Adipose tissue (tissue), 3 donors: ENCODE results near the gene SIDT1. TPM values are rescaled to one million over a fixed set of nuclear protein-coding genes. Genes with fewer than 3 reads are reported as not detected.

ENCODE experiments used
- H3K27ac ChIP-seq: one replicate; pipeline ENCODE4 v1.5.1; 2013; ENCODE audit warnings: low read depth, low read length
- WGBS, 3 donors: extraction: QIAGEN DNeasy Blood & Tissue Kit; methylation state at CpG; one replicate each; pipeline ENCODE4 v1.1.7; 2013; 5-methylcytosine and 5-hydroxymethylcytosine counted together
- polyA plus RNA-seq, 3 donors: library from polyadenylated mRNA; stranded (reverse); fragments of 200-250 nt; gene quantifications; one replicate each; pipeline ENCODE4 v1.2.3, GENCODE V29; 2013
- donor health status: healthy with polysubstance abuse.
- donor health status: Bipolar disorder and iron deficiency.
- donor health status: healthy.

Gene SIDT1
- polyA plus RNA-seq: 1 to 10 TPM in 1 of 3 donors, under 1 TPM in 2; 0.75 to 1.1 (median 0.88) TPM

GRCh38 chr3:113531826-113532697 lies at the start of gene SIDT1:
TSS of gene SIDT1 (plus strand) at chr3:113532555. CDS start at chr3:113533022, 467 bp downstream.
- WGBS, 3 donors: 2 to 5% (median 5%) methylated on average over 18 of the region's 18 CpGs
- H3K27ac ChIP-seq: no peak within 1 kb of the TSS

DNA sequence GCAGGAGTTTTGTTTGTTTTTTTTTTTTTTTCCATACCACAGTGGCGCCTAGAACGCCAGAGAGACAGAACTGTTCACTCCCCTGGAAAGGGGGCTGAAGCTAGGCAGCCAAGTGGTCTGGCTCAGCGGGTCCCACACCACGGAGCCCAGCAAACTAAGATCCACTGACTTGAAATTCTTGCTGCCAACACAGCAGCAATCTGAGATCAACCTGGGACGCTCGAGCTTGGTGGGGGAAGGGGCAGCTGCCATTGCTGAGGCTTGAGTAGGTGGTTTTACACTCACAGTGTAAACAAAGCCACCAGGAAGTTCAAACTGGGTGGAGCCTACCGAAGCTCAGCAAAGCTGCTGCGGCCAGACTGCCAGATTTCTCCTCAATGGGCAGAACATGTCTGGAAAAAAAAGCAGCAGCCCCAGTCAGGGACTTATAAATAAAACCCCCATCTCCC lies 47.2 kb upstream of the SIDT1 start:
- WGBS, 3 donors: 85 to 95% (median 90%) methylated on average over 8 of the region's 8 CpGs
- H3K27ac ChIP-seq: no peak overlapping the region

GRCh38 chr3:113495035-113495434 lies 37.3 kb upstream of the SIDT1 start:
- WGBS, 3 donors: 53 to 63% (median 62%) methylated on average over 2 of the region's 2 CpGs
- H3K27ac ChIP-seq: no peak overlapping the region

GRCh38 chr3:113496924-113497323 lies 35.4 kb upstream of the SIDT1 start:
- H3K27ac ChIP-seq: no peak overlapping the region

DNA sequence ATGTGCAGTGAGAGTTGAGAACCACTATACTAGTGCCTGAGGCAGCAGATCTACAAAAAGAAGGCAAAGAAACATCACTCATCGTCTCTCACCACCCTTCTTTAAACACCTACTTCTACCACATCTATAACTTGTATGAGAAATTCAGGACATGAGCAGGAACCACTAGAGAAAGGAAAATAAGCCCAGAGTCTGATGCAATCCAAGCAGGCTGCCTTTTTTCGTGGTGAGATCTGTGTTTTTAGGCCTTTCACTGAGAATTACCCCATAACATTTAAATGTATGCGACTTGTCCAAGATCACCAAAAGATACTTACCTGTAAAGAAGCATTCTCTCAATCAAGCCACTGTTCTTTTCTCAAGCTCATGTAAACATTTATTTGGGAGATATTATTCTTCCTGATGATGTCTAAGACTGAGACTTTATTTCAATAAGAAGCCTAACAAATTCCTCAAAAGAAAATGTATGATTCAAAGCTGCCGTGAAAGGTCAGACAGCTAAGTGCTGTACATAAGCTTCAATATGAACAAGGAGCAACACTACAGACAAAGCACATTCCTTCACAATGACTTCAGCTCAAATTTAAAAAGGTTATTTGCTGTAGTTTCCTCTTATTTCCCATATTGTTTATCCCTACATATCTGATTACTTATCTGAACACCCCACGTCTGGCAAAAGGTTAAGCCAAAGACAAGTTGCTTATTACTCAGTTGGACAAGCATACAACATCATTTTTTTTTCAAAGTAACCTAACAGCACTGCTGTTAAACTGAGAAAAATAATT lies 33.9 kb upstream of the SIDT1 start:
- H3K27ac ChIP-seq: no peak overlapping the region
- WGBS, 3 donors: 76 to 87% (median 85%) methylated on average over 5 of the region's 5 CpGs

GRCh38 chr3:113499081-113499480 lies 33.3 kb upstream of the SIDT1 start:
- no peak overlapping the region for H3K27ac ChIP-seq
- WGBS, 3 donors: 36 to 72% (median 65%) methylated on average over 1 of the region's 1 CpG

GRCh38 chr3:113501597-113501996 lies 30.8 kb upstream of the SIDT1 start:
- H3K27ac ChIP-seq: no peak overlapping the region
- WGBS, 3 donors: 74 to 95% (median 84%) methylated on average over 2 of the region's 2 CpGs

DNA sequence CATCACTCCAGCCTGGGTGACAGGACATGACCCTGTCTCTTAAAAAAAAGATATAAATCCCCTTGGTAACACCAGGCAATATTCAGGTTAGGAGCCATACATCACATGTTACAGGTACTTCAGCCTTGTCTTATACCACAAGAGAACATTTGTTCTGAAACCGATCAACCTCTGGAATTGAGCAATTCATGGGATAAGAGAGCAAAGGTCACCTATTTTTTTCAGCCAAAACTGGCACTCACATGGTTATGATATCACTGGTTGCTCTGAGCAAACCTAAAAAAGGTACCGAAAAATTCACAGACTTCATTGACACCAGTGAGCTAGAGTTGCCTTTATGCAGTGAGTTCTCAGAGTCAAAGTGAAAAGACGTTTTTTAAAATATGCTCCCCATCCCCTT lies 26.5 kb upstream of the SIDT1 start:
- H3K27ac ChIP-seq: no peak overlapping the region
- WGBS, 3 donors: 52 to 95% (median 91%) methylated on average over 3 of the region's 3 CpGs

- H3K27ac ChIP-seq: no peak overlapping the region
- WGBS, 3 donors: 63 to 91% (median 76%) methylated on average over 4 of the region's 4 CpGs
These were observed 24.8 kb upstream of the SIDT1 start for GRCh38 chr3:113507501-113508067.

DNA sequence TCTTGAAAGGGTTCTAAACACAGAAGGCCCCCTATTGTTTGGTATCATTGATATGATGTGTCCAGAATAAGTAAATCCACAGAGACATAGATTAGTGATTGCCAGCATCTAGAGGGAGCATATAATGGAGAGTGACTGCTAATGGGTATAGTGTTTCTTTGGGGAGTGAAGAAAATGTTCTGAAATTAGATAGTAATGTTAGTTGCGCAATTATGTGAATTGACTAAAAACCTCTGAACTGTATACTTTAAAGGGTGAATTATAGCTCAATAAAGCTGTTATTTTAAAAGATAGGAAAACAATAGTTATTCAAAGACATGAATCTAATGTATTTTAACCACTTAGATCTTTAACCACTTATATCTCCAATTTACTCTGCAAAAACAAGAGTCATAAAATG lies 23.4 kb upstream of the SIDT1 start:
- 51 to 100% (median 96%) methylated on average over 1 of the region's 1 CpG for WGBS, 3 donors
- no peak overlapping the region for H3K27ac ChIP-seq

GRCh38 chr3:113514265-113514769 lies 18.0 kb upstream of the SIDT1 start:
- no peak overlapping the region for H3K27ac ChIP-seq
- 0 to 2% (median 0%) methylated on average over 9 of the region's 9 CpGs for WGBS, 3 donors

GRCh38 chr3:113516115-113516505 lies 16.2 kb upstream of the SIDT1 start:
- WGBS, 3 donors: 24 to 32% (median 24%) methylated on average over 5 of the region's 5 CpGs
- no peak overlapping the region for H3K27ac ChIP-seq

DNA sequence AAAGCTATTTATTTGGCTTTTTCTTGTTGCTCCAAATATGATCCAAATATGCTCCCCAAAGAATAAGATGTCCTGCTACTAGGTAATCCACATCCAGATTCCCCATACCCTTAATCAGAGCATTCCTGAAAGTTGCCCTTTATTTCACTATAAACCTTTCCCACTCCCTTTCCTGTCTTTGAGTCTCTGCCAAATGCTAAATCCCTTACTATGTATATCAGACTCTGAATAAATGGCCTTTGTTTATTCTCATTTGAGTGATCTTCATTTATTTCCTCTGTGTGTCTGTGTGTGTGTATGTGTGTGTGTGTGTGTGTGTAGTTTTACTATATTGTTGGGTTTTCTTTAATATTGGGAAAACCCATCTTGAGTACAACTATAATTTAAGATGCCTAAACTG lies 10.4 kb upstream of the SIDT1 start:
- no peak overlapping the region for H3K27ac ChIP-seq

GRCh38 chr3:113523241-113523640 lies 9.1 kb upstream of the SIDT1 start:
- WGBS, 3 donors: 82 to 86% (median 82%) methylated on average over 3 of the region's 3 CpGs
- H3K27ac ChIP-seq: no peak overlapping the region

- no peak overlapping the region for H3K27ac ChIP-seq
- WGBS, 3 donors: 1% methylated on average over 52 to 66 of the region's 66 CpGs
These were observed 561 bp downstream of the SIDT1 start for GRCh38 chr3:113532698-113533533.

DNA sequence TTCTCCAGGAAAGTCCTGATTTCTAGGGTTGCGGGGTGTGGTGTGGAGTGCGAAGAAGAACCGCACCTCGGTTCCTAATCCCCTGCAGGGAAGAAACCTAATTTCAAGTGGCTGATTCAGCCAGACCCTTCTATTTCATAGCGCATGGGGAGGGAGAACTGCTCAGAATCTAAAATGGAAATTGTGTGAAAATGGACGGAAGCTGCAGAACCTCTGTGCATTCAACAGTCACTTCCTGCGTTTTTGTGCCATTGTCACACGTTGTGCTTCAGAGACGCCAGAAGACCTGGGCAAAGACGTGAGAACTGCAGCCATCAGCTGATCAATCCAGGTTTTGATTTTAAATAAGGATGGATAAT lies 1.2 kb downstream of the SIDT1 start:
- WGBS, 3 donors: 10 to 45% (median 15%) methylated on average over 10 of the region's 10 CpGs
- no peak overlapping the region for H3K27ac ChIP-seq

- WGBS, 3 donors: 79 to 92% (median 86%) methylated on average over 4 of the region's 4 CpGs
These were observed 2.0 kb downstream of the SIDT1 start for GRCh38 chr3:113534365-113534764.

DNA sequence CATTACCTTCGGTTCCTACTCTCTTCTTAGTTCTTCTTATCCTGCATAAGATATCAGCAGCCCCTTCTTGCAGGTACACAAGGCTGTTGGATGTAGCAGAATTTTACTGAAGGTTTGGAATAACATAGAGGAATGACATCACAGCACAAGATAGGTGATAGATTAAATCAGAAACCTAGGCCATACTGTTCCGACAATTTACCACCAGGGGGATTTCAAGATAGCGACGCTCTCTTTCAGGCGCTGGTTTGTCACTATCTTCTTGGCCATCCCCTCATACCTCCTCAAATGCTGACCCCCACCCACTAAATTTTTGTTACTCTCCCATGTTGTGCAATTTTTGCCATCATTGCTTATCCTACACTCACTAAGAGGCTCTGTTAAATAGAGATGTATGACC lies 3.5 kb downstream of the SIDT1 start:
- no peak overlapping the region for H3K27ac ChIP-seq
- WGBS, 3 donors: 68 to 89% (median 83%) methylated on average over 5 of the region's 5 CpGs

More at GRCh38 chr3:113534365-113534764, 2.0 kb downstream of the SIDT1 start:
- no peak overlapping the region for H3K27ac ChIP-seq
